ENCODE results near the gene JAK1. TPM values are rescaled to one million over a fixed set of nuclear protein-coding genes. Genes with fewer than 3 reads are reported as not detected.

JAK1 gene
- total and polyA plus RNA-seq, 2 experiments from 2014 or later, result 90.8 to 124 TPM

DNA sequence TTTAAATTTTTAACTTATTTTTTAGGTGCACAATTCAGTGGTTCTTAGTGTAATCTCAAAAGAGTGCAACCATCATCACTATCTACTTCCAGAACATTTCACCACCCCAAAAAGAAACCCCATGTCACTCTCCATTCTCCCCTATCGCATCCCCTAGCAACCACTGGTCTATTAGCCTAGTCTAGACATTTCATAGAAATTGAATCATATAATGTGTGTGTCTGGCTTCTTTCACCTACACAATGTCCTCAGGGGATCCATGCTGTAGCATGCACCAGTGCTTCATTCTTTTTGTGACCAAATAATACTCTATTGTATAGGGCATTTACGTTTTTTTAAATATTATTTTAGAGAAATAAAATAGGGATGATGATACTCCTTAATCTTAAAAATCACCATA lies 64.7 kb downstream of the JAK1 start:
- H3K36me3 ChIP-seq (ENCODE audit: low read depth), result no peaks in the 10 kb centered on the region
- H4K20me1 ChIP-seq (ENCODE audit: insufficient read depth), result no peaks in the 10 kb centered on the region
- H3K27me3 ChIP-seq (replicated peaks; ENCODE audit: insufficient read depth), result no peaks in the 10 kb centered on the region
- H3K9ac ChIP-seq, result no peak overlapping the region
- no peak overlapping the region for H3K4me3 ChIP-seq
- no peak overlapping the region for H2AFZ ChIP-seq
- H3K4me1 ChIP-seq (ENCODE audit: insufficient read depth), result peaks cover 23% of the 10 kb centered on the region
- peaks cover 86% of the 10 kb centered on the region for H3K79me2 ChIP-seq (ENCODE audit: insufficient read depth)
- no peaks in the 10 kb centered on the region for H3K9me3 ChIP-seq (ENCODE audit: low read depth)
- H3K4me2 ChIP-seq (ENCODE audit: unreplicated experiment), result no peak overlapping the region
- H3K9me2 ChIP-seq (ENCODE audit: insufficient read depth), result no peaks in the 10 kb centered on the region
- H3F3A ChIP-seq (ENCODE audit: insufficient read depth), result peaks cover 26% of the 10 kb centered on the region
- DNase-seq, result no peak
- no peak overlapping the region for H3K27ac ChIP-seq
- in situ Hi-C loops (cut with MboI), result no loop called here
- TF ChIP-seq EZH2phosphoT487 (IDR thresholded peaks at IDR 0.05; ENCODE audit: insufficient read depth, low read depth), result no peak
- no peak for TF ChIP-seq EZH2 (IDR thresholded peaks at IDR 0.05; ENCODE audit: insufficient read depth, poor library complexity, severe bottlenecking)
- 89 to 96% methylated on average over 2 of the region's 2 CpGs for WGBS, 2 experiments (ENCODE audit: low coverage in 1 of 2, low lambda C conversion rate in 2 of 2, missing lambda C conversion rate in 2 of 2)

DNA sequence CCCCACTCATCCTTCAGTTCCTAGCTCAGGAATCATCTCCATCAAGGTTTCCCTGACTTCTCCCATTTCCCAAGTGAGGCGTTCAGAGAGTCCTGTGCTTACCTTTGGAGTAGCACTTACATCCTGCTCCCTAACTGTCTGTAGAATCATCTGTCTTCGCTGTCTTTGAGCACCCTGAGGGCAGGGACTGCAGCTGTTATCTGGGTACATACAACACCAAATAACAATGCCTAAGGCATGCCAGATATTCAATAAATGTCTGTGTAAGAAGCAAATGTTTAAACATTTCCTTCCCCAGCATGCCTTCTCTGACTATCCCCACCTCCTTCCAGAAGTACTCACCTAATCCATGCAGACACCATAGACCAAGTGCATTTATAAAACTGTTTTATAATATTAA lies 65.4 kb downstream of the JAK1 start:
- Histone ChIP-seq H3K27ac (no peak overlapping the region), H2AFZ (no peak overlapping the region)
- in situ Hi-C loops (cut with MboI), result no loop called here

DNA sequence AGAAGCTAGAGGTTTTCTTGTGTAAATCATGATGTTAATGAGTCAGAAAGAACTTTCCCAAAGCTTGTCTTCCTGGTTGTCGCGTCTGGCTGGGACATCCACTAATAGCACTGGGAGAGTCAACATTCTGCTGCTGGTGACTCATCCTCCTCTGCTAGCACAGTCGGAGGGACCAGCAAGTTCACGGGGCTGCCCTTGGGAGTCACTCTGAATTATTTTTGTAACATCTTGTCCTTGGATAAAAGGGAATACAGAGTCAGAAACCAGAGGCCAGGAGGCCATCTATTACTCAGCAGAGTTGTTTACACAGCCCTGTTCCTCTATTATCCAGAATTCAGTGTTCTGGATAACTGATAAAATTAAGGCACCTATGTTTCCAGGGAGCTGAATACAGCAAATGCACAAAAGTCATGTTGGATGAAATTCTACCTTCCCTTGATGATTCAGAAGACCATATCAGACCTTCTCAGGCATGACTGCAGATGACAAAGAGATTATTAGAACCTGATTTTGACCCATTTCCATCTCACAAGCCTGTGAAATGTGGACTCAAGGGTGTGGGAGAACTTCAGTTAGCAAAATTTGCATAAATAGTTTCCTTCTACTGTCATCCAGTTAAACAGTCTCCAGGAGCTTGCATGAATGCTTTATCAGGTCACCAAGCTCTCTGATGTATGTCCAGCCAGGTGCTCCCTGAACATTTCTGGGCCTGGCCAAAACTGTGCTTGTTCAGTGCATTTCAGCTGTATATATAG lies 68.1 kb downstream of the JAK1 start:
- H2AFZ ChIP-seq, result no peak overlapping the region
- H3K79me2 ChIP-seq (ENCODE audit: insufficient read depth), result peaks cover 86% of the 10 kb centered on the region
- 0 to 1% methylated on average over 4 of the region's 4 CpGs for WGBS, 2 experiments (ENCODE audit: low coverage in 1 of 2, low lambda C conversion rate in 2 of 2, missing lambda C conversion rate in 2 of 2)
- peak overlapping the region; percentile 61 for H3K4me3 ChIP-seq
- H3K4me2 ChIP-seq (ENCODE audit: unreplicated experiment), result peak overlapping the region; percentile 78
- H4K20me1 ChIP-seq (ENCODE audit: insufficient read depth), result no peaks in the 10 kb centered on the region
- peak; percentile 99 for DNase-seq
- H3F3A ChIP-seq (ENCODE audit: insufficient read depth), result peaks cover 41% of the 10 kb centered on the region
- TF ChIP-seq EZH2phosphoT487 (IDR thresholded peaks at IDR 0.05; ENCODE audit: insufficient read depth, low read depth) (no peak), EZH2 (IDR thresholded peaks at IDR 0.05; ENCODE audit: insufficient read depth, poor library complexity, severe bottlenecking) (no peak)
- H3K27me3 ChIP-seq (replicated peaks; ENCODE audit: insufficient read depth), result no peaks in the 10 kb centered on the region
- no peaks in the 10 kb centered on the region for H3K9me3 ChIP-seq (ENCODE audit: low read depth)
- peak overlapping the region; percentile 96 for H3K27ac ChIP-seq
- peak overlapping the region; percentile 78 for H3K9ac ChIP-seq
- H3K36me3 ChIP-seq (ENCODE audit: low read depth), result no peaks in the 10 kb centered on the region
- in situ Hi-C loops (cut with MboI), result no loop called here
- peaks cover 22% of the 10 kb centered on the region for H3K4me1 ChIP-seq (ENCODE audit: insufficient read depth)
- H3K9me2 ChIP-seq (ENCODE audit: insufficient read depth), result no peaks in the 10 kb centered on the region

More for the DNA sequence above, 65.4 kb downstream of the JAK1 start:
- H3K9ac ChIP-seq, result no peak overlapping the region
- H3K79me2 ChIP-seq (ENCODE audit: insufficient read depth), result peaks cover 86% of the 10 kb centered on the region
- no peaks in the 10 kb centered on the region for H4K20me1 ChIP-seq (ENCODE audit: insufficient read depth)
- peaks cover 19% of the 10 kb centered on the region for H3K4me1 ChIP-seq (ENCODE audit: insufficient read depth)
- H3K4me3 ChIP-seq, result no peak overlapping the region
- no peak for DNase-seq
- no peaks in the 10 kb centered on the region for H3K9me3 ChIP-seq (ENCODE audit: low read depth)
- TF ChIP-seq EZH2 (IDR thresholded peaks at IDR 0.05; ENCODE audit: insufficient read depth, poor library complexity, severe bottlenecking), result no peak
- TF ChIP-seq EZH2phosphoT487 (IDR thresholded peaks at IDR 0.05; ENCODE audit: insufficient read depth, low read depth), result no peak
- peaks cover 34% of the 10 kb centered on the region for H3F3A ChIP-seq (ENCODE audit: insufficient read depth)
- no peaks in the 10 kb centered on the region for H3K36me3 ChIP-seq (ENCODE audit: low read depth)
- H3K4me2 ChIP-seq (ENCODE audit: unreplicated experiment), result no peak overlapping the region
- 96 to 100% methylated on average over 2 of the region's 2 CpGs for WGBS, 2 experiments (ENCODE audit: low coverage in 1 of 2, low lambda C conversion rate in 2 of 2, missing lambda C conversion rate in 2 of 2)
- no peaks in the 10 kb centered on the region for H3K9me2 ChIP-seq (ENCODE audit: insufficient read depth)
- H3K27me3 ChIP-seq (replicated peaks; ENCODE audit: insufficient read depth), result no peaks in the 10 kb centered on the region

- H3K27me3 ChIP-seq (replicated peaks; ENCODE audit: insufficient read depth), result no peaks in the 10 kb centered on the region
- TF ChIP-seq EZH2phosphoT487 (IDR thresholded peaks at IDR 0.05; ENCODE audit: insufficient read depth, low read depth) (no peak), EZH2 (IDR thresholded peaks at IDR 0.05; ENCODE audit: insufficient read depth, poor library complexity, severe bottlenecking) (no peak)
- no peak overlapping the region for H2AFZ ChIP-seq
- no peaks in the 10 kb centered on the region for H4K20me1 ChIP-seq (ENCODE audit: insufficient read depth)
- H3F3A ChIP-seq (ENCODE audit: insufficient read depth), result peaks cover 45% of the 10 kb centered on the region
- WGBS, 2 experiments (ENCODE audit: low coverage in 1 of 2, low lambda C conversion rate in 2 of 2, missing lambda C conversion rate in 2 of 2), result 86% methylated on average over 8 of the region's 8 CpGs
- in situ Hi-C loops (cut with MboI), result no loop called here
- no peaks in the 10 kb centered on the region for H3K9me2 ChIP-seq (ENCODE audit: insufficient read depth)
- H3K4me2 ChIP-seq (ENCODE audit: unreplicated experiment), result no peak overlapping the region
- H3K9me3 ChIP-seq (ENCODE audit: low read depth), result no peaks in the 10 kb centered on the region
- no peak overlapping the region for H3K27ac ChIP-seq
- no peak overlapping the region for H3K9ac ChIP-seq
- peaks cover 29% of the 10 kb centered on the region for H3K4me1 ChIP-seq (ENCODE audit: insufficient read depth)
- peaks cover 86% of the 10 kb centered on the region for H3K79me2 ChIP-seq (ENCODE audit: insufficient read depth)
- H3K36me3 ChIP-seq (ENCODE audit: low read depth), result no peaks in the 10 kb centered on the region
- DNase-seq, result no peak
- H3K4me3 ChIP-seq, result no peak overlapping the region
These were observed 69.8 kb downstream of the JAK1 start for GRCh38 chr1:64896551-64896950.

All from GM23248 (cell line).